ENCODE results near the gene ARF3.

GRCh38 chr12:48985901-48986300 is 28.6 kb upstream of the ARF3 start:
- TF ChIP-seq EZH2 (IDR thresholded peaks at IDR 0.05; ENCODE audit: insufficient read depth, poor library complexity, severe bottlenecking) (no peak), EZH2phosphoT487 (IDR thresholded peaks at IDR 0.05; ENCODE audit: insufficient read depth, low read depth) (no peak)

Data from GM23248 (cell line).